ENCODE measurements around the gene PLCG2.

PLCG2 gene

GRCh38 chr16:81817296-81817695 lies 38.2 kb downstream of the PLCG2 start:
- peak; percentile 39 to 58 for DNase-seq

GRCh38 chr16:81817789-81818567 lies 38.9 kb downstream of the PLCG2 start:
- peak; percentile 41 to 64 for DNase-seq

DNA sequence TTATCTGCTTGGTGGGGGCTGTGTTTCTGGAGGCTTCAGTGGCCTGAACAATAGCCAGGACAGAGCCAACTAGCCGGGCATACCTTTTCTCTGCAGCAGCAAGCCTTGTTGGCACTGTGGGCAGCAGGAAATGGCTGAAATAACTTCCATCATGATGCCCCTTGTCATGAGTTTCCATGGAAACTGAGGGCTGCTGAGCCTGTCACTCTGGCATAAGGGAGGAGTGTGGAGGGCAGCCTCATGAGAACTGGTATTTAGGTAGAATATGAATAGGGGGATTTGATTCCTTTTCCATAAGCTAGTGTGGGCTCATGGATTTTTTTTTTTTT lies 39.4 kb downstream of the PLCG2 start:
- DNase-seq = no peak

- DNase-seq = no peak
Observed at GRCh38 chr16:81818905-81819304, 39.8 kb downstream of the PLCG2 start.

- DNase-seq = no peak
Observed at GRCh38 chr16:81821436-81822128, 42.5 kb downstream of the PLCG2 start.

- DNase-seq = peak in 1 of 2 donors; percentile 52
Observed at GRCh38 chr16:81823111-81823510, 44.0 kb downstream of the PLCG2 start.

DNA sequence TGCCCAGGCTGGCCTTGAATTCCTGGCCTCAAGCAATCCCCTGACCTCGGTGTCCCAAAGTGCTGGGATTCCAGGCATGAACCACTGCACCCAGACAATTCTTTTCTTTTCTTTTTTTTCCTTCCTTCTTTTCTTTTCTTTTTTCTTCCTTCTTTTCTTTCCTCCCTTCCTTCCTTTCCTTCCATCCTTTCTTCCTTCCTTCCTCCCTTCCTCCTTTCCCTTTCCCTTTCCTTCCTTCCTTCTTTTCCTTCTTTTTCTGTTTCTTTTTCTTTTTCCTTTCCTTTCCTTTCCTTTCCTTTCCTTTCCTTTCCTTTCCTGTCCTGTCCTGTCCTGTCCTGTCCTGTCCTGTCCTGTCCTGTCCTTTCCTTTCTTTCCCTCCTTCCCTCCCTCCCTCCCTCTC lies 44.6 kb downstream of the PLCG2 start:
- DNase-seq = no peak

- no peak for DNase-seq
Observed at GRCh38 chr16:81826523-81826922, 47.4 kb downstream of the PLCG2 start.

DNA sequence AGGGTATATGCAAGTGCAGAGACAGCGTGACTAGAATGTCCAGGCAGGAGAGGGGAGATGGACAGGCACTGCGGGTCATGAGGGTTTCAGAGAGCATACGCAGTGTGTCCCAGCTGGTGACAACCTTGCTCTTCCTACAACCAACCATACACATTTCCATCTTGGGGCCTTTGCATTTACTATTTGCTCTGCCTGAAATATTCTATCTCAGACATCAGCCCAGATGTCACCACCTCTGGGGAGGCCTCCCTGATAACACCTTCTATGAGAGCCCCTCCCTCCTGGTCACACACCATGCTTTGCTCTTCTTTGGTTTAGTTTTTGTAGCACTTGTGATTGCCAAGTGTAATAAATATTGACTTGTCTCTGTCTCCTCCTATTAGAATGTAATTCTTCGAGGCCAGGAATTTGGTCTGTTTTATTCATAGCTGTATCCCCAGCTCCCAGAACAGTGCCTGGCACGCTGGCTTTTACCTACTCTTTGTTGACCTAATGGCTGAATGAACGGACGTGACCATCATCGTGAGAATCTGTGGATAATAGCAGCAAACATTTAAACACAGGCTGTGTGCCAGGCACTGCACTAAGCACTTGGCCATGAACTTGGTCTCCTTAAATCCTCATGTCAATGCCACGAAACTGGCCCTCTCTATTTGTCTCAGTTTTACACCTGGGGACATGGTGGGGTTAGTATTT lies 51.9 kb downstream of the PLCG2 start:
- no peak for DNase-seq

DNA sequence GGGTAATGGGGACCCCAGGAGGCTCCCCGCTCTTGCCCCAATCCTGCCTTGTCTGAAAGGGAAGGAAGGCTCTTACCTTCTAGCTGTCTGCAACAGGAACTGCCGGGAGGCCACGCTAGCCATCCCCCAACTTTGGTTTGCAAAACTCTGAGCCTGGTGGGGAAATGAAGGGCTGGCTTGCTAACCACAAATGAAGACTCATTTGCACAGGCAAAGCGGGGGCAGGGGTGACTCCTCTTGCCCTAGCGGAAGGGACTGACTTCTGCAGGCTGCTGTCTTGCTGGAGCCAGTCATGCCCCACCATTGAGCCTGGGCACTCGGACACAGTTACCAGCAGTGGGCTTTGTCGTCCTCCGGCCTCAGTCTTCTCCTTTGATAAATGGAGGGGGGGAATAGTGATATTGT lies 52.6 kb downstream of the PLCG2 start:
- DNase-seq = peak; percentile 55 to 76

DNA sequence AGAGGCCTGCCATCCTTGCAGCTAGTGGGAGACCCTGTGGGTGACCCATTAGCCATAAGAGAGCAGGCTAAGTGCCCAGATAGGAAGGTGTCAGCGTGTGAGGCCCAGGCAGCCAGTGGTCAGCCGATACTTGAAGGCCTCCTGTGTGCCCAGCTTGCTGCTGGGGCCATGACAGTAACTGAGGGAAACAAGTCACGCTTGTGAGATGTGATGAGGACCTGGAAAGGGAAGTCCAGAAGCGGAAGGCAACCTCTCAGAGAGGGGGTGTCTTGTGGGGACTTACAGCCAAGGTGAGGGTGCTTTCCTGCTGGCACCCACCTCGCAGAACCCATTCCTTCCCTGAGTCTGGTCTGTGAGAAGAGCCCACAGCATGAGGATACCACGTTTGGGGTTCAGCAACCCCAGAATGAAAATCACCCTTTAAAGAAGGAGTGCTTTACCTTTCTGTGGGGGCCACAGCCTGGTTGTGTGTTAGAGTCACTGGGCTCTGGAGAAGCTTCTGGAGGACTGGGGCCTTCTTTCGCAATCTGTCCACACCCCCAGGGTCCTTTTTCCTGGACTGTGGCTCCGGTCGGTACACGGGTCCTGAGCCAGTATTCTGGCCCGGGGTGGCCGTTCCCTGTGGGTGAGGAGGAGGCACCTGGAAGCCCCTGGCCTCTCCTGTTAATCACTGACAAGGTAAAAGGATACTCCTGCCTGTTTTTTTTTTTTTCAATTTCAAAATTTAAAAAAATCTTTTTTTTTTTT lies 53.9 kb downstream of the PLCG2 start:
- no peak for DNase-seq

DNA sequence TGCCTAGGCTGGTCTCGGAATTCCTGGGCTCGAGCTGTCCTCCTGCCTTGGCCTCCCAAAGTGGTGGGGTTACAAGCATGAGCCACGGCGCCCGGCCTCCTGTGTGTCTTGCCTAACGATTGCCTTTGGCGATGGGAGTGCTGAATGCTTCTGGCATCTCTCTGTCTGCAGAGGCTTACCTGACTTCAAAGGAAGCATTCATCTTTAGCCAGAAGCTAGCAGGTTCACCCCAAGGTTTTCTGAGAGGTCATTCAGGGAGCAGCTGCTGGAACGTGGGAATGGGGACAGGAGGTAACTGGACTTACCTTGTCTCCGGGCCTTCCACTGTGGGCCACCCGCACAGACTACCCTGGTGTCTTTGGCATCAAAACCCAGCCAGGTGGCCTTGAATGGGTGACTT lies 54.7 kb downstream of the PLCG2 start:
- no peak for DNase-seq

GRCh38 chr16:81834868-81835267 lies 55.8 kb downstream of the PLCG2 start:
- no peak for DNase-seq

DNA sequence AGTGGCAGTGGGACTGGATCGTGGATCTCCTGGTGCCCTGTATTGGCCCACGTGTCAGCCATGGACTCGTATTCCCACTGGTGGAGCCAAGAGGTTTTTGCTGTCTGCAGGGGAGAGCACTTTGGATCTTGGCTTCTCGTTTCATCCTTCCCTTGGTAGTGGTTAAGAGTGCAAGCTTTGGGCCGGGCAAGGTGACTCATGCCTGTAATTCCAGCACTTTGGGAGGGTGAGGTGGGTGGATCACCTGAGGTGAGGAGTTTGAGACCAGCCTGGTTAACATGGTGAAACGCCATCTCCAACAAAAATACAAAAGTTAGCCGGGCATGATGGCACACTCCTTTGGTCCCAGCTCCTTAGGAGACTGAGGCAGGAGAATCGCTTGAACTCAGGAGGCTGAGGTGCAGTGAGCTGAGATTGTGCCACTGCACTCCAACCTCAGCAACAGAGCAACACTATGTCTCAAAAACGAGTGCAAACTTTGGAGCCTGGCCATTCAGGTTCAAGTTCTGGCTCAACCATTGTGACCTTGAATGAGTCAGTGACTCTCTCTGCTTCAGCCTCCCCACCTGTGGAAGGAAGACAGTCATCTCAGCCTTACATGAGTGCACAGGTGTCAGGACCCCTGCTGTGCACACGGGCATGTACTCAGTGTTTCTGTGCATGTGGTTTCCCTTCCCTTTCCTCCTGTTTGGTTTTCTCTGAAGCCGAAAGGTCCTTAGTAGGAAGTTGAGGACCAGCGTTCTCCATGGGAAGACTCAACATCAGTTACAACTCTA lies 57.4 kb downstream of the PLCG2 start:
- no peak for DNase-seq

- DNase-seq = no peak
Observed at GRCh38 chr16:81837312-81837751, 58.2 kb downstream of the PLCG2 start.

DNA sequence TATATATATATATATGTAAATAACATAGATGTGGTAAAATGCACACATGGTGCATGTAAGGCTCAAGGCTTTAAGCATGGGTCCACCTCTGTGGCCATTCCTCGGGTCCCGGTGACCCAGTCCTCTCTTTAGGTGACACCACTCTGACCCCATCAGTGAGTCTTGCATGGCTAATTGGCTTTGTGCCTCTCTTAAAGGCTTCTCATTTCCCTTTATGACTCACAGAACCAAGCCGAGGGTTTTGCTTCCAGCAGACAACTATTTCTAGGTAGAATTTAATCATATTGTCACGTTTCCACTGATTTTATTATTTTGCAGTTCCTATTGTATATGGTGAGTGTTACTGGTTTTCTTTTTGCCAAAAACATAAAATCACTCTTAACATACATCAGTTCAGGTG lies 59.7 kb downstream of the PLCG2 start:
- no peak for DNase-seq

- peak; percentile 52 to 56 for DNase-seq
Observed at GRCh38 chr16:81841722-81842121, 62.6 kb downstream of the PLCG2 start.

- no peak for DNase-seq
Observed at GRCh38 chr16:81842564-81843242, 63.6 kb downstream of the PLCG2 start.

GRCh38 chr16:81843243-81843582 lies 64.1 kb downstream of the PLCG2 start:
- DNase-seq = no peak

DNA sequence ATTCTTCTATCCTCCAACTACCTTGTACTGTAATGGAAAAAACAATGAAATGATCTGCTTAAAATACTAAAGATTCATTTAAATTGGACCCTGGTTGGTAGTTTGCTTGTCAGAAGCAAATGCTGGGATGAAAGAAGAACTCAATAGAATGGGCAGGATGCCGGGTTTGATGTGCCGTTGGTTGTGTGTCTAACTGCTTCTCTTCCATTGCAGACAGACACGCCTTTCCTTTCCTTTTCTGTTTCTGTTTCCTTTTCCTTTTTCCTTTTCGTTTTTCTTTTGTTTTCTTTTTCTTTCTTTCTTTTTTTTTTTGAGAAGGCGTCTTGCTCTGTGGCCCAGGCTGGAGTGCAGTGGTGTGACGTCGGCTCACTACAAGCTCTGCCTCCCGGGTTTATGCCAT lies 64.6 kb downstream of the PLCG2 start:
- DNase-seq = peak in 1 of 2 donors; percentile 36

GRCh38 chr16:81846105-81846504 lies 67.0 kb downstream of the PLCG2 start:
- no peak for DNase-seq

DNA sequence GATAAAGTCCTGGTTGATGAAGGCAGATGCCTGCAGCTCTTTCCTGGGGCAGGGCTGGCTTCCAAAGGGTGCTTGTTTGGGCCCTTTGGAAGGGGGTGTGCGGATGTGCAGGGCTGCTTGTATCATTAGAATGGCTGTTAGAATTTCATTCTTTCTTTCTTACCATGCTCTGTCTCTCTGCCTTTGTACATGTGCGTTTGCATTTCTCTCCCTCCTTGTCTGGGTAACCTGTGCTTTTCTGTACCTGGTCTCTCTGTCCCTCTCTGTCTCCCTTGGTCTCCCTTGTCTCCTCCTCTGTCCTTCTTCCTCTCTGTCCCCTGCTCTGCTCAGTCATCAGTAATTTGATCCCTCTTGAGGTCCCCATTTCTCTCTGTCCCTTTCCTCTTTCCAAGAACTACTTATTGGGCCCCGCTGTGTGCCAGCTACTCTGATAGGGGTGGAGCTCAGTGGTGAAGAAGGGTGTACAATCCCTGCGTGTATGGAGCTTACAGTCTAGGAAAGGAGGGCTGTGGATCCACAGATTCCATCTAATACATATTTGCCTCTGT lies 69.3 kb downstream of the PLCG2 start:
- no peak for DNase-seq

Data from CD4-positive, alpha-beta T cell treated with Interferon alpha-2 for 1 hour (primary cell).